ENCODE measurements around the gene BSND.

DNA sequence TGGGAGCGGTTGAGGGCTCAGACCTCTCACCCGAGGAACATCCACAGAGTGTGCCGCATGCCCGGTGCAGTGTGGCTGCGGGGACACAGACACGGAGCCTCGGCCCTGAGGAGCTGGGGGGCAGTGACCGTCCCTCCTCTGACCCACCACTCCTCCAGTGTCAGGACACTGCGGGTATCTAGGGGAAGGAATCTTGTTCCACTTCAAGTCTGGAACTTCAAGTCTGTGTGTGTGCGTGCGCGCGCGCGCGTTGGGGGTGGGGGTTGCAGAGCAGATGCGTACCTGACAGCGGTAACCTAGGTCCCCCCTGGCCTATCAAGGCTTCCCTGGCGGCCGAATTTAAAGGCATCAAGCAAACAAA is 57.9 kb downstream of the BSND start:
- TF ChIP-seq, protein P1, sequence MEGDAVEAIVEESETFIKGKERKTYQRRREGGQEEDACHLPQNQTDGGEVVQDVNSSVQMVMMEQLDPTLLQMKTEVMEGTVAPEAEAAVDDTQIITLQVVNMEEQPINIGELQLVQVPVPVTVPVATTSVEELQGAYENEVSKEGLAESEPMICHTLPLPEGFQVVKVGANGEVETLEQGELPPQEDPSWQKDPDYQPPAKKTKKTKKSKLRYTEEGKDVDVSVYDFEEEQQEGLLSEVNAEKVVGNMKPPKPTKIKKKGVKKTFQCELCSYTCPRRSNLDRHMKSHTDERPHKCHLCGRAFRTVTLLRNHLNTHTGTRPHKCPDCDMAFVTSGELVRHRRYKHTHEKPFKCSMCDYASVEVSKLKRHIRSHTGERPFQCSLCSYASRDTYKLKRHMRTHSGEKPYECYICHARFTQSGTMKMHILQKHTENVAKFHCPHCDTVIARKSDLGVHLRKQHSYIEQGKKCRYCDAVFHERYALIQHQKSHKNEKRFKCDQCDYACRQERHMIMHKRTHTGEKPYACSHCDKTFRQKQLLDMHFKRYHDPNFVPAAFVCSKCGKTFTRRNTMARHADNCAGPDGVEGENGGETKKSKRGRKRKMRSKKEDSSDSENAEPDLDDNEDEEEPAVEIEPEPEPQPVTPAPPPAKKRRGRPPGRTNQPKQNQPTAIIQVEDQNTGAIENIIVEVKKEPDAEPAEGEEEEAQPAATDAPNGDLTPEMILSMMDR (IDR thresholded peaks at IDR 0.05; ENCODE audit: low read depth, low read length) = no peak
- no peak for TF ChIP-seq POLR2A (IDR thresholded peaks at IDR 0.05; ENCODE audit: extremely low read depth, insufficient read length)

Measured in NB4 (cell line).